HuH-7.5 (cell line): Measurements from ENCODE around the gene KXD1.
"Not testable (repeated sequence)": the region's sequence is repeated elsewhere in the genome, so short reads cannot be mapped to it uniquely, and the experiment has no call there.

Source experiments
- DNase-seq: peaks from one replicate; pipeline ENCODE4 v3.0.0; 2011; ENCODE audit warnings: low spot score

The KXD1 gene

DNA sequence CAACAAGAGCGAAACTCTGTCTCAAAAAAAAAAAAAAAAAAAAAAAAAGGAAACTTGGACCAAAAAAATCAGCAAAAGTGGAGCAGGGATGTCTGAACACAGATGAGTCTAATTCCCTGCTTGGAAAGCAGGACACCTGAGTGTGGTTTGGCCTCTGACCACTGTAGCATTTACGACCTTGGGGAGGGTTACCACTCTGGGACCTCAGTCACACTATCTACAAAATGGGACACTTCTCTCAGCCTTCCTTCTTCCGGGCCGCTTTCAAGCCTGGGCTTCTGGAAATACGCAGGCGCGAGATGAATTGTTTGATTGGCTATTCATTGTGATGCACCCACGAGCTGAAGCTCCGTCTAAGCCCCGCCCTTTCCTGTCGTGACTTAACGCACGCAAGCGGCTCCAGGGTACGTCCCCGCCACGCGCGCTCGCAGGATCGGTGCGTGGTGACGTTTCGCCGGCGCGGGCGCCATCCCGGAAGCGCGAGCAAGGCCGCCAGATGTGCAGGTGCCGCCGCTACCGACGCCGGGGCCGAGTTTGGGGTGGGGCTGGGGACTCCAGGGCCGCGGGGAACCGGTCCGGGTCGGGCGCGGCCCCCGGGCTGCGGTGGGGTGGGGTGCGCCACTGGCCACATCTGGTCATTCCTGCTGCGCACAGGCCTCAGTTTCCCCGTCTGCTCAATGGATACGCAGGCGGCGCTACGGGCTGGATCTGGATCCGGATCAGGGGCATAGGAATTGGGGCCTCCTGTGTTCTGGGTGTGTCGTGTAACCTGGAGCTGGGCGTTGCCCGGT, at the start of gene KXD1:
TSS of gene KXD1 (plus strand) at position 460 of the 791 bp plus-strand sequence. CDS start 4,187 bp downstream, outside the sequence.
- peak; percentile 96 for DNase-seq

GRCh38 chr19:18508585-18508984, 49.1 kb upstream of the KXD1 start:
- DNase-seq: no peak

DNA sequence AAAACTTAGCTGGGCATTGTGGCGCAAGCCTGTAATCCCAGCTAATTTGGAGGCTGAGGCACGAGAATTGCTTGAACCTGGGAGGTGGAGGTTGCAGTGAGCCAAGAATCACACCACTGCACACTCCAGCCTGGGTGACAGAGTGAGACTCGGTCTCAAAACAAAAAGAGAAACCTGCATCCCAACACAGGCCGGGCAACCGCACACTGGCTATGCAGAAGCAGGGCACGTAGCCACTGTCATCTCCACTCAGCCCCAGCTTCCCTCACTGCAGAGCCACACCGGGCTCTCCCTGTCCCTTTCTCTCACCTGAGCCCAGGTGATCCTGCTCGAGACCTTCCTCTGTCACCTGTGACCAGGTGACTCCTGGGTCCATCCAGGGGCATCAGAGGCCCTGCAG, 47.5 kb upstream of the KXD1 start:
- no peak for DNase-seq

DNA sequence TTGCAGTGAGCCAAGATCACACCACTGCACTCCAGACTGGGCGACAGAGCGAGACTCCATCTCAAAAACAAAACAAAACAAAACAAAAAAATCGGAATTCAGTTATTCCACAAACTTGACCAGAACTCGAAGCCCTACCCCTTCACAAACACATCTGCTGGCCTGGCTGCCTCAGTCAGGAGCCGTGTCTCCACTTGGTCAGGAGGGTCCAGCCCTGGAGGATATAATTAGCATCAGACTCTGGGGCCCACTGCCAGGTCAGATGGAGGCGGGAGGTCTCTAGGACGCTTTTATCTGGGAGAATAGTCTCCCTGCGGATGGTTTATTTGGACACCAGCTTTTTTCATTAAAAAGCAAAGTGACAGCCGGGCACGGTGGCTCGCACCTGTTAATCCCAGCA, 43.8 kb upstream of the KXD1 start:
- DNase-seq: no peak

DNA sequence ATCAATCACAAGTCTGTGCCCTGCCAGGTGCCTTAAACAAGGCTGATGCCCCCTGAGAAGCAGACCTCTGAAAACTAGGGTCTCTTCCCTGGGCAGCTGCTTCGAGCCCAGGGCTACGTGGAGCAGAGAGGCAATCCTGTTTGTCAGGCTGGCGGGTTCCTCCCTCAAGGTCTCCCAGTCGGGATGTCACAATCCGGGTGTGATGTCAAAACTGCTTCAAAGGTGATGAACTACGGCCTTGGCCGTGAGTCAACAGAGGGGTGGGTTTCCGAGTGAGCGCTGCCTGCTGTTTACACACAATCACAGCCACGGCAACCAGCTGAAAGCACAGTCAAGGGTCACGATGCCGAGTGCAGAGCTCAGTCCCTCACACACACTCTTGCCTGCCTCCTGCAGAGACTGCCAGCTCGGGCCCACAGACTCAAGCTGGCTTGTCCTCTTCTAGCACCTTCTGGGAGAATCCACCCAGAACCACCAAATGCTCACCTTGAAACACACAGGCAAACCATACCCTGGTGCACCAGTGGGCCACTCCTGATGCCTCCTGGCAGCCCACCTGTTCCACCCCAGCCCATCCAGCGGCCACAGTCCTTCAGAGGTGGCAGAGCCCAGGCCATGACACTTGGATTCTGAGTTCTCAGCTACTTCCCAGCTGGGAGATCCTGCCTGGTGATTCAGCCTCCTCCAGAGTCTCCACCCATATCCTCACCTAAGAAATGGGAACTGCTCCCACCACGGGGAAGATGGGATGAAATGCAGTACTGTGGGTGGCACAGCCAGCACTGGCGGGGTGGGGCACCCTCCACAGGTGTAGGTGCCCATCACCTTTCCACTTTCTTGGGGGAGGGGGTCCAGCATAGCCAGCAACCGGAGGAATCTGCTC, 42.6 kb upstream of the KXD1 start:
- peak; percentile 90 for DNase-seq

DNA sequence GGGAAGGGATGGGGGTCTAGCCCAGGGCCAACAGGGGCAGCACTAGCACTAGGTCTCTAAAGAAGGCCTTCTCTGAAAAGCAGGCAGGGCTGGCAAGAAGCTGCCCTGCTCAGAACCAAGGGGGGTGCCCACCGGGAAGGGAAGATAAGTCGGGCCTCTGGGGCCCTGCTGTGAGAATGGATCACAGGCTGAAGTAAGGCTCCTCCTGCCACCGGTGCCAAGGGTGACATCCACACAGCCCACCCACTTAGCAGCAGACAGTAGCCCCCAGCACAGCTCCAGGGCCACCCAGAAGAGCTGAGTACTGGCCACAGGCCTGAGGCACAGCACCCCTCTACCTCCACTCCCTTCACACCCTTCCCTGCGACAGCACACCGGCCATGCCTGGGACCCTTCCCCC, 41.7 kb upstream of the KXD1 start:
- DNase-seq: no peak

DNA sequence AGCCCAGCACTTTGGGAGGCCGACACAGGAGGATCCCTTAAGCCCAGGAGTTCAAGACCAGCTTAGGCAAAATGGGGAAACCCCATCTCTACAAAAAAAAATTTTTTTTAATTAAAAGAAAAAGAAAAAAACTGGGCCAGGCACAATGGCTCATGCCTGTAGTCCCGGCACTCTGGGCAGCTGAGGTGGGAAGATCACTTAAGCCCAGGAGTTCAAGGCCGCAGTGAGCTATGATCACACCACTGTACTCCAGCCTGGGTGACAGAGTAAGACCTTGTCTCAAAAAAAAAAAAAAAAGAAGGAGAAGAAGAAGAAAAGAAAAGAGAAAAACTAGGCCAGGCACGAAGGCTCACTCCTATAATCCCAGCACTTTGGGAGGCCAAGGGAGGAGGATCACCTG, 40.1 kb upstream of the KXD1 start:
- DNase-seq: no peak

DNA sequence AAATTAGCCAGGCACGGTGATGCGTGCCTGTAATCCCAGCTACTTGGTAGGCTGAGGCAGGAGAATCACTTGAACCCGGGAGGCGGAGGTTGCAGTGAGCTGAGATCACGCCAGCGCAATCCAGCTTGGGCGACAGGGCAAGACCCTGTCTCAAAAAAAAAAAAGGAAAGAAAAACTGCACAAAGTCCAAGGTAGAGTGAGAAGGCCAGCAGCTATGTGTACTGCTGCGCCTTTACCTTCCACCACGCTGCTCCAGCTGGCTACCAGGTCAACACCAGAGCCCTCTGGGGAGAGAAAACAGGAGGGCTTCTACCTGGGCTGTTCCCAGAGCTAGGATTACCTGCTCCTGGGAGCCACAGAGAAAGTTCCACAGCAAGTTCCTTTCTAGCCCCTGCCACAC, 39.0 kb upstream of the KXD1 start:
- no peak for DNase-seq

DNA sequence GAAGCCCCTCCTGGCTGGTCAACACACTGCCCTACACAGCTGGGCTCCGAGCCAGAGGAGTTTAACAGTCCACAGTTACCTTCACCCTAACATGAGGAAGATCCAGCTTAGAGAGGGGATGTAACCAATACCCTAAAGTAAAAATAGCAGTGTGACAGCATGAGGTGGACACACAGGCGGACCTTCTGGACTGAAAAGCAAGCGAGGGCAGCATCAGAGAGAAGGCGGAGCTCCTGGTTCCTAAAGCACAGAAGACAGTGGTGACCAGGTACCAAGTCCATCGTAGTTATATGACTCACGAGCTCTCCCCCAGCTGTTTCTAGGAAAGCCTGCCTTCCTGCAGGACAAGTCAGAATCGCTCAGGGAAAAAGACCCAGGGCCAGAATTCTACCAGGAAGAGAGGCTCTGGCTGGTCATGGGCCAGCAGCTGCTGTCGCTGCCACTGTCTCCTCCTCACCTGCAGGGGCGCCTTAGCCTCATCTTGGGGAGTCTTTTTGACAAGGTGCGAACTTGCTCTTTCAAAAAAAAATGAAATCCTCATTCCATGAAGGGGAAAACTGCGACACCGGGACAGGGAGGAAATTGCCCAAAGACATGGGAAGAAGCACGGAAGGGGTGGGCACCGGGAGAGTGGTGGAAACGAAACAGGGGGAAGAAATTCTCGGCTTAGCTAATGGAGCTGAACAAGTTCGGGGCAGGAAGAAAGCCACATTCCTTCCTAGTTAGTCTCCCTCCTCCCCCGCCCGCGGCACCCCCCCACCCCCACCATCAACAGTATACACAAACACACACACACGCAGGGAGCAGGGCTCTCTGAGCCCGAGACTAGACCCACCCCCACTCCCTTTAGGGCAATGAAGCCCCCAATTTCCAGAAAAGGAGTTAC, 37.5 kb upstream of the KXD1 start:
- DNase-seq: peak; percentile 62

DNA sequence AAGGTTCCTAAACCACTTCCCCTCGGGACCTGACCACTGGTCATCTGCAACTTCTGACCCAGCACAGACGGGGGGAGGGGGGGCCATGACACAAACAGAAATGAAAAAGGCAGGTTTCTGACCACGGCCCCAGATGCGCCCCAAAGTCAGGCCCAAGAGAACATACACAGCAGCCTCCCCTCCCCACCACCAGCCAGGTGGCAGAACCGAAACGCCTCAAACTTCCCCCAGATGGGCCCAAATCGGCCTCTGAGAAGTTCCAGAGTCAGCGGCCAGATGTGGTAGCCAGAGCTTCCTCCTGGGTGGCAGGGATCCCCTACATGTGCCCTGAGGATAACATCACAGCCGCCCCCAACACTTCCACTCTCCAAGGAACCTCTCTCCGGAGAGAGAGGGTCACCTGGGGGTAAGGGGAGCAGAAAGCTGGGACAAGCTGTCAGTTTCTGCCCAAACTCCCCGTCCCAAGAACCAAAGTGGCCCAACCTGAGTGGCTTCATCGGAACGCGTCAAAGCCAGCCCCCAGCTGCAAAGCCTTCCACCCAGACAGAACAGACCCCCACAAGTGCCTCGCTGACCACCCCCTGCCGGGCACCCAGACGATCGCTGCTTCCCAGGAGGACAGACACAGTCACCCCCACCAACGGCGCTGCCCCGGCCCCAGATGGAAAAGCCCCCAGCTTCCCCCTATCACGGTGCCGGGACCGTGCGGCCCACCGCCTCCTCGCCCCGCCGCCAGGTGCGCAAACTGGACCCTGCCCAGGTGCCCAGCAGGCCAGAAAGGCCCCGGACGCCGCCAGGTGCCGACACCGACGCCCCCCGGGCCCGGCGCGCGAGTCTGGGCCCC, 36.6 kb upstream of the KXD1 start:
- no peak for DNase-seq

- DNase-seq: no peak
Observed at GRCh38 chr19:18521692-18522123, 36.0 kb upstream of the KXD1 start, which contains the start of gene ELL. ELL (minus strand) TSS chr19:18522070; CDS start chr19:18522055, 15 bp downstream.

GRCh38 chr19:18522124-18522861, 35.4 kb upstream of the KXD1 start:
- DNase-seq: peak; percentile 95

- DNase-seq: not testable (repeated sequence)
Observed at GRCh38 chr19:18522862-18523440, 34.7 kb upstream of the KXD1 start.

DNA sequence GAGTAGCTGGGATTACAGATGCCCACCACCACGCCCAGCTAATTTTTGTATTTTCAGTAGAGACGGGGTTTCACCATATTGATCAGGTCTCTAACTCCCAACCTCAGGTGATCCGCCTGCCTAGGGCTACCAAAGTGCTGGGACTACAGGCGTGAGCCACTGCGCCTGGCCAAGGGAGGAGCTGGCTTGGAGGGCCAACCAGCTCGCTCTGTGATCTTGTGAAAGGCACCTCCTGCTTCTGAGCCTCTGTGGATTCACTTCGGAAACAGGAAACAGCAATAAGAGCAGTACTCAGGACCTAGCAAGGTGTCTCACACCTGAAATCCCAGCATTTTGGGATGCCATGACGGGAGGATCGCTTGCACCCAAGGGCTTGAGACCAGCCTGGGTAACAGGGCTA, 33.8 kb upstream of the KXD1 start:
- DNase-seq: no peak

DNA sequence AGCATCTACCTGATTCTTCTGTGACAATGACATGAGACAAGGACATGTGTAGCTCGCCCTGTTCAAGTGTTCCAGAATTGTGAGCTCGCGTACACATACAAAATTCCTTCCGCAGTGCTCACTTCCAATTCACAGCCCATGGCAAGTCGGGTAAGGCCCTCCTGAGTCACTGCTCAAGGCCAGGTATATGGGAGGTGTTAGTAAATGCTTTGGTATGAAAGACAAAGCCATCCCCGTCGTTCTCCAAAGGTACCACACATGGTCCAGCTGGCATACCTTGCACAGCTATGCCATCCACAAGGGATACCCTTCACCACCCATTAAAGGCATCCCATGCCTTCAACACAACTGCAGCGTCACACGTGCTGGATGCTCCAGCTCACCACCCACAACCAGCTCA, 31.4 kb upstream of the KXD1 start:
- no peak for DNase-seq

DNA sequence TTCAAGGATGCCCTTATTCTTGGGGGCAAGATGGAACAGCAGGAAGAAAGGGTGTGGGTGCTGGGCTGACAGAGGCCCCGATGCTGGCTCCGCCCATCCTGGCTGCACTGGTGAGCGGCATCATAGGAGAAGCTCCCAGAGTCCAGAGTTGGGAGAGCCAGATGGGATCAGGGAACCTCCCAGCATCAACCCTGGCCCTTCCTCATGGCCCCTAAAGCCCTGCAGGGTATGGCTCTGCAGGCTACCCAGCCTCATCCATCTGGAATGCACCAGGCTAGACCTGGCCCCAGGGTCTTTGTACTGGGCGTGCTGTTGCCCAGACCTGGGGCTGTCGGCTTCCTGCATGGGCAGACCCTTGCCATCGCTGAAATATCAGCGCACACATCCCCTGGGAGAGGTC, 27.9 kb upstream of the KXD1 start:
- DNase-seq: no peak

DNA sequence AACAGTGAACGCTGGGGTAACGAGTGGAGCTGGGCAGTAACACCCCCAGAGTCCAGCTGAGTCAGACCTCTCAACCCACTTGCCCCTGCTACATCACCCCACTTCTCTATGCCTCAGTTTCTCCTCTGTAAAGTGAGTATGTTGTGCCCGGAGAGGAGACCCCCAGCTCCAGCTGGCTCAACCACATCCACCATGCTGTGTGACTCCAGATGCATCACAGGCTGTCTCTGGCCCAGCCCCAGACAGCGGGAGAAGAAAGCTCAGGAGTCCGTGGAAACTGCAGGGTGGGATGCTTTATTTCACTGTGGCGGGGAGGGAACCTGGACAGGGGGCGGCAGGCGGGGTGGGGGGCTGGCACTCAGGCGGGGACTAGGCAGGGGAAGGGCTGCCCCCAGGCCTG, 26.2 kb upstream of the KXD1 start:
- no peak for DNase-seq

GRCh38 chr19:18532168-18532890, 25.3 kb upstream of the KXD1 start:
- DNase-seq: no peak

DNA sequence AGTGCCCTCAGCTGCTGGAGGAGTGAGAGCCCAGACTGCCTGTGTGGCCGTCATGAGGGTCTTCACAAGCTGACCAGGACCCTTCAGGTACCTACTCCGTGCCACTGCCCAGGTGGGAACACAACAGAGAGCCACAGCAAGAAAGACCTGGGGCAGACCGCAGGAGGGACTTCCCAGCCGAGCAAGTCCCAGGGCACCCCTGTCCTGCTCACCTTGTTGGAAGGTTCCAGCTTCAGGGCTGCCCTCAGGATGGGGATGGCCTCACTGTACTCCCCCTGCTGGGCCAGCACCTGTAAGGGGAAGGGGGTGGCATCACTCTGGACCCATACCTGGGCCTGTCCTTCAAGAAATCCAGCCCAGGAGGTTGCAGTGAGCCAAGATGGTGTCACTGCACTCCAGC, 24.6 kb upstream of the KXD1 start:
- DNase-seq: no peak
